GM21825 (cell line): Measurements from ENCODE around the gene TNFAIP2.

ENCODE experiments used
- ATAC-seq: cut with Tn5 transposase; IDR thresholded peaks from one replicate; pipeline ENCODE4 v1.9.1; 2021; ENCODE audit warnings: mild to moderate bottlenecking, moderate library complexity; ENCODE audit not compliant: unreplicated experiment

The TNFAIP2 gene

DNA sequence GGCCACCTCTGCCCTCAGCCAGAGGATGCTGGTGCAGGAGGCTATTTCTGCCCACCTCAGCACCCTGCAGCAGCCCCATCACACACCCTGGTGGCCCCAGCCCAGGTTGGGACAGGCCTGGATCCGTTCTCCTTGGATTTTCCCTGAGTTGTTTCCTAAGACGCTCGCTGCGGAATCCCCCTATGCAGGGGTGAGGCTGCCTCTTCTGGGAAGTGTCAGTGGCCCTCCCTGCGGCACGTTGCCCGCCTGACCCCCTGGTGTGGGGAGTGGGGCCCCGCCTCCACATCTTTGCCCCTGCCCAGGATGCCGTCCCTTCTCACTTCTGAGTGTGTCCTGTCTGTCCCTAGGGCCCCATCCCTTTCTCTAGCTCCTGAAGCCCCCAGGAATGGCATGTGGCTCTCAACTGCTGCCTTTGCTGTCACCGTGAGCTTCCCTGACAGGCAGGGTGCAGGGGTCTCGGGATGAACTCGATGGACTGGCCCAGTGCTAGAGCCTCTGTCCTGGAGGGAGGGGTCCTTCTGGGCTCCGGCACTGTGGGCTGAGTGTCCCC is 29.3 kb upstream of the TNFAIP2 start:
- ATAC-seq = no peak

GRCh38 chr14:103094406-103095209 is 28.7 kb upstream of the TNFAIP2 start, which contains the start of gene EXOC3L4:
TSS of gene EXOC3L4 (plus strand) at chr14:103094725. CDS start at chr14:103100220, 5,495 bp downstream.
- ATAC-seq = no peak

DNA sequence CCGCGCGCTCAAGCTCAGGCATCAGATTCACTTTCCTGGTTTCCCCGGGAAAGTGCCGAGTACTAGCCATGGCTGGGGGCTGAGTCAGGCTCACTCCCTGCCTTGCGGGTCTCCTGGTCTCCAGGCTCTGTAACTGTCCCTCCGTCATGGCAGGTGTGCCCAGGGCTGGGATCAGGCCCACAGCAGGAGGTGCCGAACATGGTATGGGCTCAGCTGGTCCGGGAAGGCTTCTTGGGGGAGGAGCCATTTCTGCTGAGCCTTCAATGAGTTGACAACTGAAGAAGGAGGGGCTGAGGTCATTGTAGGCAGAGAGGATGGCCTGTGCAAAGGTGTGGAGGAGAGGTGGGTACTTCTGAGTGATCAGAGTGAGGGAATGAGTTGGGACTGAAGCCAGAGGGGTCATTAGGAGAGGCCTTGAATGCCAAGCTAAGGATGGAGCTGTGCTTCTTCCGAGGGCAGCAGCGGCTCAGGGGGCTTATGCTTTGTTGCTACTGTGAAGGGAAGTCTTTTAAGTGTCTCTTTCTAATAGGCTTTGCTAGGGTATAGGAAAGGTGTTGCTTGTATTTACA is 28.0 kb upstream of the TNFAIP2 start:
- no peak for ATAC-seq

DNA sequence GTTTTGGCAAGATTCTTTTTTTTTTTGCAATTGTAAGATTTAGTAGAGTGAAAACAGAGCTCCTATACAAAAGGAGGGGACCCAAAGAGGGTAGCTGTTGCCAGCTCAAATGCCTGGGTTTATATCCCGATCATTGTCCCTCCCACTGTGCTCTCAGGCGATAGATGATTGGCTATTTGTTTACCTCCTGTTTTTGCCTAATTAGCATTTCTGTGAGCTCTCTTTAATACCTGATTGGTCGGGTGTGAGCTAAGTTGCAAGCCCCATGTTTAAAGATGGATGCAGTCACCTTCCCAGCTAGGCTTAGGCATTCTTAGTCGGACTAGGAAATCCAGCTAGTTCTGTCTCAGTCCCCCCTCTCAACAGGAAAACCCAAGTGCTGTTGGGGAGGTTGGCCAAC is 26.9 kb upstream of the TNFAIP2 start:
- no peak for ATAC-seq

DNA sequence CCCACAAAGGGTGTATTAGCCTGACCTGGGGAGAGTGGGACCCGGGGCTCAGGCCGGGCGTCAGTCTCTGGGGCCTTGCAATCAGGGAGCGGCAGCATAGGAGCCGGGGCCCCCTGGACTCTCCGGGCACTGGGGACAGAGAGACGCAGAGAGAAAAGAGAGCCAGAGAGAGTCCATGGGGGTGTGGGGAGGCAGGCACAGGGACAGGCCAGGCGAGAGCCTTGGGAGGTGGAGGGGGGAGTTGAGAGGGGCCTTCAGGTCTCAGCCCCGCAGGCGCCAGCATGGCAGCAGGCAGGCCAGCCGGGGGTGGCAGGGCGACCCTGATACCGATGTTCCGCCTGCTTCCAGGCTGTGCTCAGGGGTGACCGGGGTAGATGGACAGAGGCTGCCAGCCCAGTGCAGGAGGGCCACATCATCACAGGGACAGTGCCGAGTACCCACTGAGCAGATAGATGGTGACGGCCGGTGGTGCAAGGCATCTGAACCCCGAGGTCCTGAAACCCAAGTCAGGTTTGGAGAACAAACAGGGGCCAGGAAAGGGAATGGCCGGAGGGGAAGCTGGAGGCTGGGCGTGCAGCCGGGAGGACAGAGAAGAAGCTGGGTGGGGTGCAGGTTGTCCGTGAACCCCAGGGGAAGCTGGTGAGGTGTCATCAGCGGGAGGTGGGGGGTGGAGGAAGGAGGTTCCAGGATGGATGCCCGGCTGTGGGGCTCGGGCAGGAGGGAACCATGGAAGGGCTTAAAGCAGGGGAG is 25.8 kb upstream of the TNFAIP2 start:
- ATAC-seq = no peak

GRCh38 chr14:103097994-103098957 is 25.0 kb upstream of the TNFAIP2 start:
- no peak for ATAC-seq

DNA sequence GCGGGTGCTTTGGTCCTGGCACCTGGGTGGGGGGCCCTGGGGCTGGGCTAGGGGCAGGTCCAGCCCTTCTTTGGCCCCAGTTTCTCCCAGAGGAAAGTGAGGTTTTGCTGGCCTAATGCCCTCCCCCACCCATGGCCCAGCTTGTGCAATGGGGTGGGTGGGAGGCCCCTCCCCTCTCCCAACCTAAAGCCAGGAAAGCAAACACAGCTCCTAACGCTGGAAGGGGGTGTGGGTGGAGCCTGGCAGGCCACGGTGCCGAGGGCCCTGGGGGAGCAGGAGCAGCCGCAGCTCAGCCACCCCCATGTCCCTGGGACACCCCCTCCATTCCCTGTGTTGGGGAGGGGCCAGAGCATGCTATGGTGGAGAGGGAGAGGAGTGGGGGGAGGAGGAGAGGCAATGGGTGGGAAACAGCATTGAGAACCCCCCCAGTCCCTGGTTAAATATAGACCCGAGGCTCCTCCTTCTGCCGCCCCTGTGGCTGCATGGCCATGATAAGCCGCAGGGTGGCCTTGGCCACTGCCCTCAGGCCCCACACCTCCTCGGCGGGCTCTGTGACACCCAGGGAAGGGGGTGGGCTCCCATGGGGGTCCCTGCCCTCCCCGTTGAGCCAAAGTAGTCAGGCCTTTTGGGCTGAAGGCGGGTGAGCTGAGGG is 24.1 kb upstream of the TNFAIP2 start:
- ATAC-seq = no peak

DNA sequence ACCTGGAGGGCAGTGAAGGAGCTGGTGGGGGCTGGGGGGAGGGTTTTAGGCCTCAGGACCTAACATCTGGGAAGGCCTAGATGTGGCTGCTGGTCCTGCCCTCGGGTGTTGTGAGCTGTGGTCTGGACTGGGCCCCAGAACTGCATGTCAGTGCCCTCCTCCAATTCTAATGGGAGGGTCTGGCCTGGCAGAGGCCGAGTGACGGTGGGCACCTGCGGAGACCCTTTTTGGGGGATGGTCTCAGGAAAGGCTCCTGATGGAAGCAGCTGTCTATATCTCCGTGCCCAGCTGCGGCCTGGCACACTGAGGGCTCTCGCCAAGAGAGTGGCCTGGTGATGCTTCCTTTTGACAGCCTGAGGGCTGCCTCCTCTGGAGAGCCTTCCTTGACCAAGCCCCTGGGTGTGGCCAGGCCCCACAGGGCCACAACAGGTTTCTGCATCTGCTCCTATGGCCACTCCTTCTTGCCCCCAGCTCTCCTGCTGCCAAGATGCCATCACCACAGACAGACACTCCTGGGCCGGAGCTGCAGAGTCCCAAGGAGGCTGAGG is 23.5 kb upstream of the TNFAIP2 start:
- no peak for ATAC-seq

GRCh38 chr14:103100281-103101121 is 22.8 kb upstream of the TNFAIP2 start:
- ATAC-seq = no peak

GRCh38 chr14:103101257-103101962 is 21.9 kb upstream of the TNFAIP2 start:
- no peak for ATAC-seq

GRCh38 chr14:103101963-103102688 is 21.1 kb upstream of the TNFAIP2 start:
- ATAC-seq = no peak

- no peak for ATAC-seq
Measured at GRCh38 chr14:103102689-103103260, 20.5 kb upstream of the TNFAIP2 start.

- no peak for ATAC-seq
Measured at GRCh38 chr14:103103461-103104388, 19.5 kb upstream of the TNFAIP2 start.

- no peak for ATAC-seq
Measured at GRCh38 chr14:103104389-103104653, 18.9 kb upstream of the TNFAIP2 start.

GRCh38 chr14:103104654-103105452 is 18.4 kb upstream of the TNFAIP2 start:
- ATAC-seq = no peak
